Cardiac fibroblast (primary cell): ENCODE results near the gene SPAG16.

ENCODE experiments used
- DNase-seq, 2 donors: peaks; one replicate each; pipeline versions ENCODE4 v3.0.0 to v3.0.0-alpha.2; 2010; ENCODE audit warnings: low read depth in 2 of 2
- H3K4me3 ChIP-seq, 2 donors: replicated peaks in 1 of 2; 1 replicate in 1 of 2; 2 replicates in 1 of 2; pipeline ENCODE4 v1.5.1; 2011; ENCODE audit warnings: low read depth in 2 of 2, low read length in 2 of 2, mild to moderate bottlenecking in 2 of 2, moderate library complexity in 1 of 2
- CTCF ChIP-seq: IDR thresholded peaks from one replicate; pipeline ENCODE4 v1.5.1; 2011; ENCODE audit warnings: low read depth, mild to moderate bottlenecking, low read length, inconsistent platforms

SPAG16 gene

GRCh38 chr2:214184461-214184860 lies 900.2 kb downstream of the SPAG16 start:
- no peak overlapping the region for H3K4me3 ChIP-seq
- TF ChIP-seq CTCF = no peak
- no peak for DNase-seq

- H3K4me3 ChIP-seq = no peak overlapping the region
- DNase-seq = no peak
- TF ChIP-seq CTCF = no peak
These were observed 901.3 kb downstream of the SPAG16 start for GRCh38 chr2:214185546-214185945.

GRCh38 chr2:214192711-214193110 lies 908.4 kb downstream of the SPAG16 start:
- no peak for DNase-seq
- TF ChIP-seq CTCF = no peak
- no peak overlapping the region for H3K4me3 ChIP-seq

- DNase-seq = peak in 1 of 2 donors; percentile 48
- no peak overlapping the region for H3K4me3 ChIP-seq
- peak; percentile 12 for TF ChIP-seq CTCF
These were observed 909.7 kb downstream of the SPAG16 start for GRCh38 chr2:214193943-214194342.

- DNase-seq = no peak
- TF ChIP-seq CTCF = no peak
- H3K4me3 ChIP-seq = no peak overlapping the region
These were observed 912.0 kb downstream of the SPAG16 start for GRCh38 chr2:214196260-214196659.

GRCh38 chr2:214201892-214202291 lies 917.6 kb downstream of the SPAG16 start:
- no peak overlapping the region for H3K4me3 ChIP-seq
- no peak for DNase-seq
- no peak for TF ChIP-seq CTCF

- no peak for DNase-seq
These were observed 919.0 kb downstream of the SPAG16 start for GRCh38 chr2:214203214-214203613.

More at GRCh38 chr2:214203214-214203613, 919.0 kb downstream of the SPAG16 start:
- no peak for TF ChIP-seq CTCF
- no peak overlapping the region for H3K4me3 ChIP-seq
